Fibroblast of lung (primary cell): Measurements from ENCODE around the gene GLT6D1. TPM values are rescaled to one million over a fixed set of nuclear protein-coding genes. Genes with fewer than 3 reads are reported as not detected.

Experiments
- DNase-seq, 2 donors: peaks; one replicate each; pipeline versions ENCODE4 v3.0.0 to v3.0.0-alpha.2; 2010; ENCODE audit warnings: low read depth in 2 of 2
- H2AFZ ChIP-seq: 2 replicates; pipeline ENCODE4 v1.5.1; 2012; ENCODE audit warnings: low read length, control low read depth, inconsistent platforms
- H3K27ac ChIP-seq: 2 replicates; pipeline ENCODE4 v1.5.1; 2011; ENCODE audit warnings: low read length, control low read depth; ENCODE audit not compliant: insufficient read depth
- H3K27me3 ChIP-seq: 2 replicates; pipeline ENCODE4 v1.5.1; 2011; ENCODE audit warnings: mild to moderate bottlenecking, low read length; ENCODE audit not compliant: control insufficient read depth, insufficient read depth
- H3K36me3 ChIP-seq: 2 replicates; pipeline ENCODE4 v1.5.1; 2011; ENCODE audit warnings: low read length; ENCODE audit not compliant: control insufficient read depth, insufficient read depth
- H3K4me1 ChIP-seq: 2 replicates; pipeline ENCODE4 v1.5.1; 2011; ENCODE audit warnings: low read length; ENCODE audit not compliant: control insufficient read depth, insufficient read depth; ENCODE audit errors: extremely low read depth
- H3K4me2 ChIP-seq: 2 replicates; pipeline ENCODE4 v1.5.1; 2011; ENCODE audit warnings: low read length, control low read depth; ENCODE audit not compliant: insufficient read depth; ENCODE audit errors: extremely low read depth
- H3K4me3 ChIP-seq, 4 experiments: fragments of 200-600 bp in 1 of 4; sonication (generic) in 1 of 4; replicated peaks in 1 of 4; 2 replicates each; pipeline ENCODE4 v1.5.1; 2011 to 2016; ENCODE audit warnings: low read length in 4 of 4, low read depth in 3 of 4, mild to moderate bottlenecking in 3 of 4, control low read depth in 2 of 4, inconsistent platforms in 1 of 4, mixed read lengths in 1 of 4; ENCODE audit not compliant: insufficient read depth in 1 of 4; ENCODE audit errors: control extremely low read depth in 1 of 4
- H3K79me2 ChIP-seq: 2 replicates; pipeline ENCODE4 v1.5.1; 2012; ENCODE audit warnings: mild to moderate bottlenecking, low read length, inconsistent platforms; ENCODE audit not compliant: control insufficient read depth, insufficient read depth
- H3K9ac ChIP-seq: 2 replicates; pipeline ENCODE4 v1.5.1; 2011; ENCODE audit warnings: mild to moderate bottlenecking, low read length, control low read depth; ENCODE audit not compliant: insufficient read depth
- H3K9me3 ChIP-seq: 2 replicates; pipeline ENCODE4 v1.5.1; 2012; ENCODE audit warnings: low read depth, low read length; ENCODE audit not compliant: control insufficient read depth, insufficient read depth
- H4K20me1 ChIP-seq: 2 replicates; pipeline ENCODE4 v1.5.1; 2011; ENCODE audit warnings: low read length; ENCODE audit not compliant: control insufficient read depth, insufficient read depth; ENCODE audit errors: extremely low read depth
- CTCF ChIP-seq, 2 donors: IDR thresholded peaks in 1 of 2; conservative IDR thresholded peaks in 1 of 2; 1 replicate in 1 of 2; 2 replicates in 1 of 2; pipeline ENCODE4 v1.5.1; 2011 to 2012; ENCODE audit warnings: low read length in 2 of 2, control low read depth in 1 of 2, inconsistent platforms in 1 of 2, low read depth in 1 of 2, mild to moderate bottlenecking in 1 of 2
- EZH2 ChIP-seq: IDR thresholded peaks from 2 replicates; pipeline ENCODE4 v1.5.1; 2012; ENCODE audit warnings: low read length, control low read depth, mild to moderate bottlenecking; ENCODE audit errors: missing control alignments
- polyA plus RNA-seq, 2 donors: library from polyadenylated mRNA; depleted of rRNA in 1 of 2; stranded (reverse) in 1 of 2; unstranded in 1 of 2; fragments of >200 nt; gene quantifications; 2 replicates each; pipeline ENCODE4 v1.2.1, GENCODE V29; 2011 to 2012; ENCODE audit warnings: missing spikeins in 1 of 2
- total RNA-seq: library from RNA; depleted of rRNA; stranded (reverse); fragments of >200 nt; gene quantifications from 2 replicates; pipeline ENCODE4 v1.2.1, GENCODE V29; 2014

The GLT6D1 gene
- total and polyA plus RNA-seq, 2 donors (not counting 1 experiment from before 2014, with no cell fraction given) = not detected

DNA sequence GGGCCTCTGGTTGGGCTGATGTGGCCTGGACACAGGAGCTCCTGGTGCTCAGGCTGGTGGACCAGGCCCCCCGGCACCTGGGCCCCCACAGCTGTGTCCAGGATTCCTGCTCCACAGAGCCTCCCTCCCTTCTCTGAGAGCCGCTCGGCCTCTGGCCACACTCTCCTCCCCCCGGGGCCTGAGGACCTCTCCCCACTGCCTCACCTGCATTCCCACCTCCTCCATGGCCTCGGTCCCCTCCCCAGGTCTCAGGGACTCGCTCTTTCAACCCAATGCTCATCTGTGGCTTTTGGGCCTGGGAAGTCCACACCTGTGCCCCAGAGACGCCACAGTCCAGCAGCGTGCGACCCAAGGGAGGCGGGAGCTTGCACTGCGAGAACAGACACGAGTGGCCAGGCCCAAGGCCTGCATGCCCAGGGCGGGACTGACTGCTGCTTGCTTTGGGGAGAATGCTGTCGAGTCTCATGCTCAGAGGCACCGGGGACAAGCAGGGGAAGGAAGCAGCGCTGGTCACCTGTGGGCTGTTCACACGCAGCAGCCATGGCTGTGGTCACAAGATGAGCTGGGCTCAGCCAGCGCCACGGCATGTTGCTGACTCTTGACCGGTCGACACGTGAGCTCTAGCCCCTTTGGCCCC, 63.2 kb downstream of the GLT6D1 start:
- no peaks in the 10 kb centered on the region for H4K20me1 ChIP-seq
- no peaks in the 10 kb centered on the region for H3K79me2 ChIP-seq
- H3K9me3 ChIP-seq = no peaks in the 10 kb centered on the region
- no peak overlapping the region for H3K4me3 ChIP-seq
- DNase-seq = no peak
- no peaks in the 10 kb centered on the region for H3K27me3 ChIP-seq
- no peak overlapping the region for H3K27ac ChIP-seq
- no peaks in the 10 kb centered on the region for H3K4me1 ChIP-seq
- H3K36me3 ChIP-seq = no peaks in the 10 kb centered on the region
- no peak overlapping the region for H2AFZ ChIP-seq
- no peak overlapping the region for H3K4me2 ChIP-seq
- no peak for TF ChIP-seq CTCF (conservative IDR thresholded peaks at IDR 0.05 in 1 of 2, IDR thresholded peaks at IDR 0.05 in 1 of 2; ENCODE audit: low read depth in 1 of 2, low read length in 2 of 2)
- no peak for TF ChIP-seq EZH2
- H3K9ac ChIP-seq = no peak overlapping the region

DNA sequence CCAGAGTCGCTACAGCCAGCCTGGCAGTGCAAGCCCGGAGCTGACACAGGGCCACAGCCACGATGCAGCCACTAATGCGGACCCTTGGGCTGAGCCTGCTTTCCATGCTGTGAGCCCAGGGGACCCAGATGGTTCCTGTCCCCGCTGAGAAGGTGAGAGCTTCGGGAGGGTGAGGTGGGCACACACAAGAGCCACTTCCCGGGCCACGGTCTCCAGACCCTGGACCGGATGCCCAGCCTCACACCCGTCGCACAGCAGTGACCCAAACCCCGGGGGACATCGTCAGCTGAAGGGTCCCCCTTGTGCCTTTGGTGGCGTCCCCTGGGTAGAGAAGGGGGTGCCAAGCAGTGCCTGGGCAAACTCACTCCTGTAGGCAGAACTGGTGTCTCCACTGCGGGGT, 64.4 kb downstream of the GLT6D1 start:
- DNase-seq = no peak
- Histone ChIP-seq H4K20me1 (no peaks in the 10 kb centered on the region), H3K27ac (no peak overlapping the region), H3K9me3 (no peaks in the 10 kb centered on the region), H2AFZ (no peak overlapping the region), H3K27me3 (no peaks in the 10 kb centered on the region), H3K9ac (no peak overlapping the region), H3K36me3 (no peaks in the 10 kb centered on the region), H3K79me2 (no peaks in the 10 kb centered on the region), H3K4me2 (no peak overlapping the region), H3K4me1 (no peaks in the 10 kb centered on the region), H3K4me3 (no peak overlapping the region)
- TF ChIP-seq CTCF (conservative IDR thresholded peaks at IDR 0.05 in 1 of 2, IDR thresholded peaks at IDR 0.05 in 1 of 2; ENCODE audit: low read depth in 1 of 2, low read length in 2 of 2) (no peak), EZH2 (no peak)

- H3K79me2 ChIP-seq = no peaks in the 10 kb centered on the region
- H3K4me2 ChIP-seq = no peak overlapping the region
- no peaks in the 10 kb centered on the region for H3K27me3 ChIP-seq
- H3K9me3 ChIP-seq = no peaks in the 10 kb centered on the region
- H3K36me3 ChIP-seq = no peaks in the 10 kb centered on the region
- H4K20me1 ChIP-seq = no peaks in the 10 kb centered on the region
- no peak overlapping the region for H3K4me3 ChIP-seq
- no peak overlapping the region for H3K27ac ChIP-seq
- H3K4me1 ChIP-seq = no peaks in the 10 kb centered on the region
- H3K9ac ChIP-seq = no peak overlapping the region
- H2AFZ ChIP-seq = no peak overlapping the region
- TF ChIP-seq EZH2 (no peak), CTCF (conservative IDR thresholded peaks at IDR 0.05 in 1 of 2, IDR thresholded peaks at IDR 0.05 in 1 of 2; ENCODE audit: low read depth in 1 of 2, low read length in 2 of 2) (no peak)
- no peak for DNase-seq
Observed at GRCh38 chr9:135574331-135574730, 65.0 kb downstream of the GLT6D1 start.

Other genes with a start within 250 kb of the GLT6D1 start
- gene PPP1R26, start 159.8 kb downstream of the GLT6D1 start, total RNA-seq = 8.7 and 8.9 TPM in 2 replicates
- gene PPP1R26, start 159.8 kb downstream of the GLT6D1 start, polyA plus RNA-seq = 1.7 and 2.9 TPM in 2 replicates
- gene MRPS2, start 138.9 kb downstream of the GLT6D1 start, total RNA-seq = 10.4 and 11.6 TPM in 2 replicates
- 43.6 and 73.1 TPM in 2 replicates for gene MRPS2, start 138.9 kb downstream of the GLT6D1 start, polyA plus RNA-seq
- gene LCN1, start 118.1 kb downstream of the GLT6D1 start, total RNA-seq = not detected in 2 replicates
- gene LCN1, start 118.1 kb downstream of the GLT6D1 start, polyA plus RNA-seq = not detected in 2 replicates
- not detected in 2 replicates for gene OBP2A, start 93.4 kb downstream of the GLT6D1 start, total RNA-seq
- gene OBP2A, start 93.4 kb downstream of the GLT6D1 start, polyA plus RNA-seq = not detected in 2 replicates
- not detected in 2 replicates for gene PAEP, start 77.8 kb downstream of the GLT6D1 start, total RNA-seq
- not detected in 2 replicates for gene PAEP, start 77.8 kb downstream of the GLT6D1 start, polyA plus RNA-seq
- gene LCN9, start 23.8 kb upstream of the GLT6D1 start, total RNA-seq = not detected in 2 replicates
- gene LCN9, start 23.8 kb upstream of the GLT6D1 start, polyA plus RNA-seq = not detected in 2 replicates
- not detected in 2 replicates for gene SOHLH1, start 59.9 kb upstream of the GLT6D1 start, total RNA-seq
- not detected in 2 replicates for gene SOHLH1, start 59.9 kb upstream of the GLT6D1 start, polyA plus RNA-seq
- not detected in 2 replicates for gene KCNT1, start 62.6 kb upstream of the GLT6D1 start, total RNA-seq
- gene KCNT1, start 62.6 kb upstream of the GLT6D1 start, polyA plus RNA-seq = not detected in 2 replicates